Measurements from ENCODE around the gene SUMO2. TPM values are rescaled to one million over a fixed set of nuclear protein-coding genes. Genes with fewer than 3 reads are reported as not detected.

SUMO2 gene
- total and polyA plus RNA-seq, 2 of the 8 experiments (the other 6 are each of a cell fraction or from before 2014, with no cell fraction given): 184 to 779 TPM

GRCh38 chr17:75218131-75218530 is 35.4 kb upstream of the SUMO2 start:
- Histone ChIP-seq H3K36me3 (ENCODE audit: control insufficient read depth in 2 of 4, insufficient read depth in 4 of 4, low read length in 3 of 4) (peaks cover 12 to 63% (median 46%) of the 10 kb centered on the region in 4 experiments), H2BK120ac (replicated peaks; ENCODE audit: low read depth, low read length) (no peak overlapping the region), H3K4me2 (ENCODE audit: insufficient read depth in 1 of 2, low read depth in 2 of 2, low read length in 2 of 2) (no peak overlapping the region), H4K5ac (ENCODE audit: insufficient read length, low read depth, low read length) (no peak overlapping the region), H3K4me3 (ENCODE audit: extremely low read depth in 1 of 4, insufficient read depth in 2 of 4, low read depth in 3 of 4, low read length in 4 of 4) (no peak overlapping the region), H2BK5ac (ENCODE audit: low read depth, low read length) (no peak overlapping the region), H3K79me1 (ENCODE audit: low read depth, low read length) (0 out of 2 replicates have a peak, but pooled peaks cover 3% of the 10 kb centered on the region), H3K9me3 (ENCODE audit: insufficient read depth in 2 of 2, low read depth in 1 of 2, low read length in 1 of 2) (no peaks in the 10 kb centered on the region), H3K9ac (replicated peaks in 1 of 4; ENCODE audit: extremely low read depth in 1 of 4, low read depth in 3 of 4, low read length in 3 of 4) (no peak overlapping the region), H3K56ac (replicated peaks; ENCODE audit: insufficient read length, low read depth, low read length) (no peak overlapping the region), H4K91ac (replicated peaks; ENCODE audit: insufficient read length, low read length) (no peak overlapping the region), H3K4ac (replicated peaks; ENCODE audit: insufficient read length, low read depth, low read length) (no peak overlapping the region), H3K79me2 (ENCODE audit: control insufficient read depth in 1 of 2, insufficient read depth in 2 of 2, low read length in 2 of 2) (no peaks in the 10 kb centered on the region), H2AFZ (ENCODE audit: low read length) (no peak overlapping the region), H3K14ac (ENCODE audit: insufficient read length) (no peak overlapping the region), H2BK12ac (ENCODE audit: low read depth, low read length) (no peak overlapping the region), H3K27ac (ENCODE audit: low read depth, low read length) (no peak overlapping the region), H3K27me3 (replicated peaks in 1 of 4; ENCODE audit: control insufficient read depth in 3 of 4, extremely low read depth in 1 of 4, insufficient read depth in 3 of 4, low read length in 3 of 4) (no peaks in the 10 kb centered on the region), H4K20me1 (replicated peaks in 1 of 2; ENCODE audit: control insufficient read depth in 1 of 2, insufficient read depth in 2 of 2, low read length in 2 of 2) (peaks cover 2 to 3% of the 10 kb centered on the region in 2 experiments), H3K4me1 (replicated peaks in 1 of 4; ENCODE audit: control insufficient read depth in 3 of 4, insufficient read depth in 4 of 4, low read length in 3 of 4) (no peaks in the 10 kb centered on the region), H3K18ac (ENCODE audit: extremely low read depth, low read length) (no peak overlapping the region), H2BK20ac (ENCODE audit: low read length) (no peak overlapping the region), H3K23ac (ENCODE audit: insufficient read length) (no peak overlapping the region), H2AK5ac (ENCODE audit: low read depth, low read length) (no peak overlapping the region), H2BK15ac (ENCODE audit: low read length) (no peak overlapping the region), H3K23me2 (ENCODE audit: low read depth, low read length) (no peaks in the 10 kb centered on the region), H4K8ac (ENCODE audit: extremely low read depth, insufficient read depth, low read length) (no peak overlapping the region)
- DNase-seq (ENCODE audit: low read depth in 1 of 2, low spot score in 2 of 2) (no peak), FAIRE-seq (no peak)
- ChIA-PET POLR2A (ENCODE audit: partially characterized antibody) (interaction anchor here (0.9 to 6.1 kb wide), 5 partner anchors 12 to 22 kb away, joined by 3 to 29 read pairs (median 4); partner anchors contain the start of gene NUP85), CTCF (ENCODE audit: partially characterized antibody) (interaction anchor here (0.6 to 1.3 kb wide), 6 partner anchors 16 to 196 kb away, joined by 3 to 6 read pairs (median 4); no protein-coding TSS in a partner anchor)
- WGBS, 2 experiments (ENCODE audit: extremely low coverage in 1 of 2, insufficient coverage in 1 of 2, insufficient read length in 1 of 2, insufficient replicate concordance in 2 of 2, low coverage in 1 of 2, low lambda C conversion rate in 2 of 2, missing lambda C conversion rate in 1 of 2): 90% methylated on average over 6 of the region's 6 CpGs; no CpG with 5 or more reads in 1 of the 2 experiments
- TF ChIP-seq, protein P1, sequence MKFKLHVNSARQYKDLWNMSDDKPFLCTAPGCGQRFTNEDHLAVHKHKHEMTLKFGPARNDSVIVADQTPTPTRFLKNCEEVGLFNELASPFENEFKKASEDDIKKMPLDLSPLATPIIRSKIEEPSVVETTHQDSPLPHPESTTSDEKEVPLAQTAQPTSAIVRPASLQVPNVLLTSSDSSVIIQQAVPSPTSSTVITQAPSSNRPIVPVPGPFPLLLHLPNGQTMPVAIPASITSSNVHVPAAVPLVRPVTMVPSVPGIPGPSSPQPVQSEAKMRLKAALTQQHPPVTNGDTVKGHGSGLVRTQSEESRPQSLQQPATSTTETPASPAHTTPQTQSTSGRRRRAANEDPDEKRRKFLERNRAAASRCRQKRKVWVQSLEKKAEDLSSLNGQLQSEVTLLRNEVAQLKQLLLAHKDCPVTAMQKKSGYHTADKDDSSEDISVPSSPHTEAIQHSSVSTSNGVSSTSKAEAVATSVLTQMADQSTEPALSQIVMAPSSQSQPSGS (IDR thresholded peaks at IDR 0.05; ENCODE audit: low read length): no peak
- TF ChIP-seq GTF2F1 (IDR thresholded peaks at IDR 0.05; ENCODE audit: borderline replicate concordance, low read depth, low read length) (no peak), PHF8 (conservative IDR thresholded peaks at IDR 0.05; ENCODE audit: low read depth, low read length) (no peak), CBX8 (IDR thresholded peaks at IDR 0.05; ENCODE audit: borderline replicate concordance, low read depth, low read length) (no peak), RFX5 (IDR thresholded peaks at IDR 0.05; ENCODE audit: borderline replicate concordance, low read depth, low read length) (no peak), MAX (IDR thresholded peaks at IDR 0.05) (no peak), HDAC6 (IDR thresholded peaks at IDR 0.05; ENCODE audit: low read depth, low read length) (no peak), EGR1 (IDR thresholded peaks at IDR 0.05; ENCODE audit: borderline replicate concordance, low read depth, low read length) (no peak), KDM5A (IDR thresholded peaks at IDR 0.05; ENCODE audit: low read length) (no peak), BACH1 (IDR thresholded peaks at IDR 0.05; ENCODE audit: low read length) (no peak), SIN3A (conservative IDR thresholded peaks at IDR 0.05 in 1 of 2, IDR thresholded peaks at IDR 0.05 in 1 of 2; ENCODE audit: low read depth in 1 of 2, low read length in 2 of 2) (no peak), KDM4A (IDR thresholded peaks at IDR 0.05; ENCODE audit: low read depth, low read length, severe bottlenecking) (no peak)

Measured in H1 (cell line).